Gastrocnemius medialis (tissue), 4 donors: ENCODE data around the gene LONRF2.

Source experiments
- POLR2A ChIP-seq, 2 donors: fragments of 450-650 bp; IDR thresholded peaks; one replicate each; pipeline ENCODE4 v1.6.1; 2017; ENCODE audit warnings: antibody characterized with exemption in 2 of 2, mild to moderate bottlenecking in 2 of 2, moderate library complexity in 2 of 2
- TF ChIP-seq, protein P1 (sequence below), 5 experiments: fragments of 450-650 bp in 3 of 5; fragments of 200-600 bp in 2 of 5; sonication (generic) in 2 of 5; IDR thresholded peaks in 4 of 5; conservative IDR thresholded peaks in 1 of 5; 1 replicate in 4 of 5; 2 replicates in 1 of 5; pipeline ENCODE4 v1.5.1; 2016 to 2019; ENCODE audit warnings: antibody characterized with exemption in 5 of 5, mild to moderate bottlenecking in 3 of 5, moderate library complexity in 3 of 5

DNA sequence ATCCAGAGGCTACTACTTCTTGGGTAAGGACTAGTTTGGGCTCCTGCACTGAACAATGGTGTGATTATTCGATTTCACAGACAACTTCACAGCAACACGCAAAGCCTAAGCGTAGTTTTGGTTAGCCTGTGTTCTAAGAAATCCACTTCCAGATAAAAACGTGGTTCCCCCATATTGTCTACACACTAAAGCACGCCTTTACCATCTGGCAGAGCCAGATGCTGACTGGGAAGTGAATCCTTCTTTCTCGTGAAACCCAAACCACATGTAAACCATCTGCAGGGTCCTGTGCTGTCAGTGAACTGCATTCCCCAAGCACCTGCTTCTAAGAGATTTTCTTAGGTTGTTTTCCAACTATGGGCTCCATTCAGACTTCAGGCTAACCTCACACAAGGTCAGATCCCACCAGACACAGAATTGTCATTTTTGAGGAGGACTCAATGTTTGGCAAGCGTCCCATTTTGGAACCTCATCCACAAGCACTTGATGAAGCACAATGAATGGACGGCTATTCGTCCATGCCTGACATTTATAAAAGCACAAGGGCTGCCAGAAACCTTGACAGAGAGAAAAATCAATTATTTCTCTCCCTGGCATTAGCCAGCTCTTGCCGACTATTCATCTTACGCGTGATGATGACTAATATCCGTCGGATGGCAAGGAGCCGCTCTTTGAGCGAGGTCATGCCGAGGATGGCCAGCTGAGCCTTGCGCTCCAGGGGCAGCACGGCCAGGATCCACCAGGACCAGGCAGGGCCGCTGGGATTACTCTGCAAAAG lies 38.4 kb downstream of the LONRF2 start:
- TF ChIP-seq, protein P1, sequence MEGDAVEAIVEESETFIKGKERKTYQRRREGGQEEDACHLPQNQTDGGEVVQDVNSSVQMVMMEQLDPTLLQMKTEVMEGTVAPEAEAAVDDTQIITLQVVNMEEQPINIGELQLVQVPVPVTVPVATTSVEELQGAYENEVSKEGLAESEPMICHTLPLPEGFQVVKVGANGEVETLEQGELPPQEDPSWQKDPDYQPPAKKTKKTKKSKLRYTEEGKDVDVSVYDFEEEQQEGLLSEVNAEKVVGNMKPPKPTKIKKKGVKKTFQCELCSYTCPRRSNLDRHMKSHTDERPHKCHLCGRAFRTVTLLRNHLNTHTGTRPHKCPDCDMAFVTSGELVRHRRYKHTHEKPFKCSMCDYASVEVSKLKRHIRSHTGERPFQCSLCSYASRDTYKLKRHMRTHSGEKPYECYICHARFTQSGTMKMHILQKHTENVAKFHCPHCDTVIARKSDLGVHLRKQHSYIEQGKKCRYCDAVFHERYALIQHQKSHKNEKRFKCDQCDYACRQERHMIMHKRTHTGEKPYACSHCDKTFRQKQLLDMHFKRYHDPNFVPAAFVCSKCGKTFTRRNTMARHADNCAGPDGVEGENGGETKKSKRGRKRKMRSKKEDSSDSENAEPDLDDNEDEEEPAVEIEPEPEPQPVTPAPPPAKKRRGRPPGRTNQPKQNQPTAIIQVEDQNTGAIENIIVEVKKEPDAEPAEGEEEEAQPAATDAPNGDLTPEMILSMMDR (IDR thresholded peaks at IDR 0.05 in 4 of 5, conservative IDR thresholded peaks at IDR 0.05 in 1 of 5): no peak
- TF ChIP-seq POLR2A (IDR thresholded peaks at IDR 0.05): no peak
